HEK293 (cell line): ENCODE results near the gene DPYSL3.

Experiments used
- CTCF ChIA-PET: fragments of 350-600 bp; formaldehyde crosslinking; extraction: SDS; loops from one replicate; lab custom pipeline; 2021; ENCODE audit warnings: antibody characterized with exemption; lab: Yijun Ruan, JAX
- POLR2A ChIA-PET: fragments of 300-600 bp; formaldehyde crosslinking; extraction: SDS; loops from one replicate; lab custom pipeline; 2020; ENCODE audit warnings: antibody characterized with exemption, inconsistent platforms; lab: Yijun Ruan, JAX
- H3K27ac ChIP-seq: fragments of 200-500 bp; sonication (Bioruptor generic); 2 replicates; pipeline ENCODE4 v1.5.1; 2014; ENCODE audit warnings: low read depth, low read length, control low read depth, inconsistent platforms; ENCODE audit errors: extremely low read depth
- H3K36me3 ChIP-seq, 2 experiments: fragments of 200-500 bp in 1 of 2; sonication (Bioruptor generic) in 1 of 2; 1 replicate in 1 of 2; 2 replicates in 1 of 2; pipeline ENCODE4 v1.5.1; 2014 to 2017; ENCODE audit warnings: inconsistent platforms in 2 of 2, low read length in 2 of 2; ENCODE audit not compliant: control insufficient read depth in 2 of 2, insufficient read depth in 1 of 2
- H3K4me1 ChIP-seq: fragments of 200-500 bp; sonication (Bioruptor generic); 2 replicates; pipeline ENCODE4 v1.5.1; 2014; ENCODE audit warnings: mild to moderate bottlenecking, low read length, inconsistent platforms; ENCODE audit not compliant: control insufficient read depth, insufficient read depth
- H3K4me3 ChIP-seq: 2 replicates; pipeline ENCODE4 v1.5.1; 2011; ENCODE audit warnings: low read depth, mild to moderate bottlenecking, control low read depth, low read length, moderate library complexity
- H3K9me3 ChIP-seq: fragments of 200-500 bp; sonication (Bioruptor generic); 2 replicates; pipeline ENCODE4 v1.5.1; 2014; ENCODE audit warnings: low read depth, low read length, inconsistent platforms; ENCODE audit not compliant: control insufficient read depth, insufficient read depth
- GLIS2 ChIP-seq: fragments of 450-650 bp; formaldehyde crosslinking; IDR thresholded peaks from 2 replicates; pipeline ENCODE4 v1.5.1; 2016; ENCODE audit warnings: missing biosample characterization, missing genetic modification characterization
- KLF10 ChIP-seq: fragments of 450-650 bp; IDR thresholded peaks from 2 replicates; pipeline ENCODE4 v1.5.1; 2018; ENCODE audit warnings: missing biosample characterization, mild to moderate bottlenecking, missing genetic modification characterization
- KLF16 ChIP-seq: fragments of 450-650 bp; formaldehyde crosslinking; IDR thresholded peaks from 2 replicates; pipeline ENCODE4 v1.5.1; 2017; ENCODE audit warnings: missing biosample characterization, missing genetic modification characterization
- KLF9 ChIP-seq: fragments of 450-650 bp; formaldehyde crosslinking; IDR thresholded peaks from 2 replicates; pipeline ENCODE4 v1.5.1; 2016; ENCODE audit warnings: missing biosample characterization, missing genetic modification characterization, low read depth
- PRDM1 ChIP-seq: fragments of 450-650 bp; formaldehyde crosslinking; IDR thresholded peaks from 2 replicates; pipeline ENCODE4; 2016; ENCODE audit warnings: missing biosample characterization, missing genetic modification characterization
- SCRT1 ChIP-seq: fragments of 450-650 bp; formaldehyde crosslinking; IDR thresholded peaks from 2 replicates; pipeline ENCODE4 v1.5.1; 2016; ENCODE audit warnings: missing biosample characterization, missing genetic modification characterization, borderline replicate concordance
- ZBTB20 ChIP-seq: fragments of 450-650 bp; formaldehyde crosslinking; IDR thresholded peaks from 2 replicates; pipeline ENCODE4 v1.5.1; 2016; ENCODE audit warnings: missing biosample characterization, missing genetic modification characterization
- ZFHX2 ChIP-seq: fragments of 450-650 bp; formaldehyde crosslinking; conservative IDR thresholded peaks from 2 replicates; pipeline ENCODE4 v1.5.1; 2016; ENCODE audit warnings: missing biosample characterization, missing genetic modification characterization
- ZNF341 ChIP-seq: fragments of 450-650 bp; formaldehyde crosslinking; IDR thresholded peaks from 2 replicates; pipeline ENCODE4; 2016; ENCODE audit warnings: low read depth, missing biosample characterization, missing genetic modification characterization
- ZNF391 ChIP-seq: fragments of 450-650 bp; formaldehyde crosslinking; IDR thresholded peaks from 2 replicates; pipeline ENCODE4 v1.5.1; 2016; ENCODE audit warnings: low read depth, missing biosample characterization, missing genetic modification characterization, borderline replicate concordance
- ZNF585B ChIP-seq: fragments of 450-650 bp; formaldehyde crosslinking; IDR thresholded peaks from 2 replicates; pipeline ENCODE4 v1.5.1; 2016; ENCODE audit warnings: missing biosample characterization, missing genetic modification characterization
- ZNF654 ChIP-seq: fragments of 450-650 bp; formaldehyde crosslinking; IDR thresholded peaks from 2 replicates; pipeline ENCODE4 v1.5.1; 2016; ENCODE audit warnings: low read depth, missing biosample characterization, missing genetic modification characterization
- ZNF830 ChIP-seq: fragments of 450-650 bp; IDR thresholded peaks from 2 replicates; pipeline ENCODE4 v1.5.0; 2018; ENCODE audit warnings: missing biosample characterization, missing genetic modification characterization, low read depth, mild to moderate bottlenecking, moderate library complexity
- TF ChIP-seq, protein P1 (sequence below): fragments of 450-650 bp; formaldehyde crosslinking; conservative IDR thresholded peaks from 2 replicates; pipeline ENCODE4 v1.5.1; 2016; ENCODE audit warnings: low read depth, missing biosample characterization, missing genetic modification characterization
- TF ChIP-seq, protein P2 (sequence below): fragments of 450-650 bp; formaldehyde crosslinking; IDR thresholded peaks from 2 replicates; pipeline ENCODE4 v1.5.1; 2016; ENCODE audit warnings: missing biosample characterization, missing genetic modification characterization, borderline replicate concordance
- TF ChIP-seq, protein P3 (sequence below): fragments of 450-650 bp; formaldehyde crosslinking; IDR thresholded peaks from 2 replicates; pipeline ENCODE4 v1.5.1; 2016; ENCODE audit warnings: missing biosample characterization, missing genetic modification characterization

DPYSL3 gene

DNA sequence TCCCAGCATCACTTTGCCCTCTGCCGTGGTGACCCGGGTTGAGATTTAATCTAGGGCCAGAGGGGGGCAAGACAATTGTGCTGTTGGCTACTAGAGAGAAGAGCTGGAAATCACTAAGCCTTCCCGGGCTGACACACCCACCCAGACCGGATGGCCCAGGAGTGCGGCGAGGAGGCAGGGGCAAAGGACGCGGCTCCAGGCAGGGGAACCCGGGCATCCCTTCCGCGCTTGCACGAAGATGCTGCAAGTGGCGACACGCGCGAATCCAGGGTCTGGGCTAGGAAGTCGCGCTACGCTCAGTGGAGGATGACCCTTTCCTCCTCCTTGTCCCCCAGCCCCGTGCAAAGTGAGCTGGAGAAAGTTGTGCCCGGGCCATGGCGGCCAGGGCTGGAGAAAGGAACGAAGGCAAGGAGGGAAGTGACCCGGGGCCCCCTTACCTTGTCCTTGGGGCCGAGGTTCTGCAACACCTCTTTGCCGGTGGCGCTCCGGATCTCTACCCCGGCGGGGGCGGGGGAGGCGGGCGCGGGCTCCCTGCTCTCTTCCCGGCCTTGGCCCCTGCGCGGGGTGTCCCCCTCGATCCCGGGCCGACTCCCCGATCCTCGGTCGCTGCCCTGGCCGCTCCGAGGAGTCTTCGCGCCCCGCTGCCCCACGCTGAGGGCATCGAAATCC, 693 bp downstream of the DPYSL3 start:
- CTCF ChIA-PET: interaction anchor here (0.6 to 1.3 kb wide), 4 partner anchors 26 to 70 kb away, joined by 3 to 6 read pairs (median 3); no protein-coding TSS in a partner anchor
- Histone ChIP-seq H3K36me3 (no peaks in the 10 kb centered on the region), H3K9me3 (no peaks in the 10 kb centered on the region), H3K27ac (peak overlapping the region; percentile 73; the same call in 1 of the 2 replicates), H3K4me1 (peaks cover 8% of the 10 kb centered on the region), H3K4me3 (peak overlapping the region; percentile 68)
- POLR2A ChIA-PET: interaction anchor here (1.1 to 1.4 kb wide), 3 partner anchors 17 to 55 kb away, joined by 3 to 5 read pairs (median 3); no protein-coding TSS in a partner anchor
- TF ChIP-seq ZBTB20 (peak; percentile 98), KLF10 (tag by site-specific recombination) (peak; percentile 81), ZNF830 (tag by site-specific recombination) (no peak), ZNF585B (tag by site-specific recombination) (peak; percentile 74), ZFHX2 (tag by site-specific recombination) (0 out of 2 replicates have a peak, but pooled peaks have one; percentile 11), SCRT1 (tag by site-specific recombination) (no peak), ZNF391 (tag by site-specific recombination) (no peak), ZNF654 (no peak), GLIS2 (tag by site-specific recombination) (peak; percentile 32; the same call in 1 of the 2 replicates), KLF9 (tag by site-specific recombination) (peak; percentile 94), ZNF341 (tag by site-specific recombination) (peak; percentile 87), PRDM1 (tag by site-specific recombination) (peak; percentile 75), KLF16 (tag by site-specific recombination) (0 out of 2 replicates have a peak, but pooled peaks have one; percentile 36)
- TF ChIP-seq, protein P1, sequence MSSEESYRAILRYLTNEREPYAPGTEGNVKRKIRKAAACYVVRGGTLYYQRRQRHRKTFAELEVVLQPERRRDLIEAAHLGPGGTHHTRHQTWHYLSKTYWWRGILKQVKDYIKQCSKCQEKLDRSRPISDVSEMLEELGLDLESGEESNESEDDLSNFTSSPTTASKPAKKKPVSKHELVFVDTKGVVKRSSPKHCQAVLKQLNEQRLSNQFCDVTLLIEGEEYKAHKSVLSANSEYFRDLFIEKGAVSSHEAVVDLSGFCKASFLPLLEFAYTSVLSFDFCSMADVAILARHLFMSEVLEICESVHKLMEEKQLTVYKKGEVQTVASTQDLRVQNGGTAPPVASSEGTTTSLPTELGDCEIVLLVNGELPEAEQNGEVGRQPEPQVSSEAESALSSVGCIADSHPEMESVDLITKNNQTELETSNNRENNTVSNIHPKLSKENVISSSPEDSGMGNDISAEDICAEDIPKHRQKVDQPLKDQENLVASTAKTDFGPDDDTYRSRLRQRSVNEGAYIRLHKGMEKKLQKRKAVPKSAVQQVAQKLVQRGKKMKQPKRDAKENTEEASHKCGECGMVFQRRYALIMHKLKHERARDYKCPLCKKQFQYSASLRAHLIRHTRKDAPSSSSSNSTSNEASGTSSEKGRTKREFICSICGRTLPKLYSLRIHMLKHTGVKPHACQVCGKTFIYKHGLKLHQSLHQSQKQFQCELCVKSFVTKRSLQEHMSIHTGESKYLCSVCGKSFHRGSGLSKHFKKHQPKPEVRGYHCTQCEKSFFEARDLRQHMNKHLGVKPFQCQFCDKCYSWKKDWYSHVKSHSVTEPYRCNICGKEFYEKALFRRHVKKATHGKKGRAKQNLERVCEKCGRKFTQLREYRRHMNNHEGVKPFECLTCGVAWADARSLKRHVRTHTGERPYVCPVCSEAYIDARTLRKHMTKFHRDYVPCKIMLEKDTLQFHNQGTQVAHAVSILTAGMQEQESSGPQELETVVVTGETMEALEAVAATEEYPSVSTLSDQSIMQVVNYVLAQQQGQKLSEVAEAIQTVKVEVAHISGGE (tag by site-specific recombination): peak; percentile 40; the same call in 1 of the 2 replicates
- TF ChIP-seq, protein P2, sequence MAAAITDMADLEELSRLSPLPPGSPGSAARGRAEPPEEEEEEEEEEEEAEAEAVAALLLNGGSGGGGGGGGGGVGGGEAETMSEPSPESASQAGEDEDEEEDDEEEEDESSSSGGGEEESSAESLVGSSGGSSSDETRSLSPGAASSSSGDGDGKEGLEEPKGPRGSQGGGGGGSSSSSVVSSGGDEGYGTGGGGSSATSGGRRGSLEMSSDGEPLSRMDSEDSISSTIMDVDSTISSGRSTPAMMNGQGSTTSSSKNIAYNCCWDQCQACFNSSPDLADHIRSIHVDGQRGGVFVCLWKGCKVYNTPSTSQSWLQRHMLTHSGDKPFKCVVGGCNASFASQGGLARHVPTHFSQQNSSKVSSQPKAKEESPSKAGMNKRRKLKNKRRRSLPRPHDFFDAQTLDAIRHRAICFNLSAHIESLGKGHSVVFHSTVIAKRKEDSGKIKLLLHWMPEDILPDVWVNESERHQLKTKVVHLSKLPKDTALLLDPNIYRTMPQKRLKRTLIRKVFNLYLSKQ: no peak
- TF ChIP-seq, protein P3, sequence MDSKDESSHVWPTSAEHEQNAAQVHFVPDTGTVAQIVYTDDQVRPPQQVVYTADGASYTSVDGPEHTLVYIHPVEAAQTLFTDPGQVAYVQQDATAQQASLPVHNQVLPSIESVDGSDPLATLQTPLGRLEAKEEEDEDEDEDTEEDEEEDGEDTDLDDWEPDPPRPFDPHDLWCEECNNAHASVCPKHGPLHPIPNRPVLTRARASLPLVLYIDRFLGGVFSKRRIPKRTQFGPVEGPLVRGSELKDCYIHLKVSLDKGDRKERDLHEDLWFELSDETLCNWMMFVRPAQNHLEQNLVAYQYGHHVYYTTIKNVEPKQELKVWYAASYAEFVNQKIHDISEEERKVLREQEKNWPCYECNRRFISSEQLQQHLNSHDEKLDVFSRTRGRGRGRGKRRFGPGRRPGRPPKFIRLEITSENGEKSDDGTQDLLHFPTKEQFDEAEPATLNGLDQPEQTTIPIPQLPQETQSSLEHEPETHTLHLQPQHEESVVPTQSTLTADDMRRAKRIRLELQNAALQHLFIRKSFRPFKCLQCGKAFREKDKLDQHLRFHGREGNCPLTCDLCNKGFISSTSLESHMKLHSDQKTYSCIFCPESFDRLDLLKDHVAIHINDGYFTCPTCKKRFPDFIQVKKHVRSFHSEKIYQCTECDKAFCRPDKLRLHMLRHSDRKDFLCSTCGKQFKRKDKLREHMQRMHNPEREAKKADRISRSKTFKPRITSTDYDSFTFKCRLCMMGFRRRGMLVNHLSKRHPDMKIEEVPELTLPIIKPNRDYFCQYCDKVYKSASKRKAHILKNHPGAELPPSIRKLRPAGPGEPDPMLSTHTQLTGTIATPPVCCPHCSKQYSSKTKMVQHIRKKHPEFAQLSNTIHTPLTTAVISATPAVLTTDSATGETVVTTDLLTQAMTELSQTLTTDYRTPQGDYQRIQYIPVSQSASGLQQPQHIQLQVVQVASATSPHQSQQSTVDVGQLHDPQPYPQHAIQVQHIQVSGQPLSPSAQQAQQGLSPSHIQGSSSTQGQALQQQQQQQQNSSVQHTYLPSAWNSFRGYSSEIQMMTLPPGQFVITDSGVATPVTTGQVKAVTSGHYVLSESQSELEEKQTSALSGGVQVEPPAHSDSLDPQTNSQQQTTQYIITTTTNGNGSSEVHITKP: peak; percentile 38; the same call in 1 of the 2 replicates
